Lung (tissue), 12 donors: ENCODE measurements around the gene RASGRP3. TPM values are rescaled to one million over a fixed set of nuclear protein-coding genes. Genes with fewer than 3 reads are reported as not detected.

Experiments
- ATAC-seq: fragments of 200-7000 bp; cut with Tn5 transposase; one replicate; pipeline ENCODE4 v1.9.1; 2020; ENCODE audit warnings: moderate number of reproducible peaks; ENCODE audit not compliant: insufficient read depth, low FRiP score
- DNase-seq, 3 donors: peaks; one replicate each; pipeline ENCODE4 v3.0.0-alpha.2; 2013 to 2017
- H3K27ac ChIP-seq, 2 donors: one replicate each; pipeline ENCODE4 v1.5.1; 2013; ENCODE audit warnings: mild to moderate bottlenecking in 2 of 2, moderate library complexity in 2 of 2, control low read depth in 1 of 2, inconsistent platforms in 1 of 2, low read depth in 1 of 2, low read length in 1 of 2
- H3K27me3 ChIP-seq, 3 donors: one replicate each; pipeline ENCODE4 v1.5.1; 2013; ENCODE audit warnings: low read length in 2 of 3; ENCODE audit not compliant: control insufficient read depth in 3 of 3, insufficient read depth in 3 of 3
- H3K36me3 ChIP-seq, 4 donors: one replicate each; pipeline ENCODE4 v1.5.1; 2013; ENCODE audit warnings: low read length in 4 of 4, mild to moderate bottlenecking in 1 of 4, moderate library complexity in 1 of 4; ENCODE audit not compliant: control insufficient read depth in 4 of 4, insufficient read depth in 4 of 4
- H3K4me1 ChIP-seq, 5 donors: one replicate each; pipeline ENCODE4 v1.5.1; 2013; ENCODE audit warnings: low read length in 5 of 5, mild to moderate bottlenecking in 2 of 5, moderate library complexity in 1 of 5; ENCODE audit not compliant: control insufficient read depth in 5 of 5, insufficient read depth in 5 of 5
- H3K4me3 ChIP-seq: one replicate; pipeline ENCODE4 v1.5.1; 2013; ENCODE audit warnings: mild to moderate bottlenecking, control low read depth, moderate library complexity
- H3K9ac ChIP-seq, 2 donors: one replicate each; pipeline ENCODE4 v1.5.1; 2013; ENCODE audit warnings: low read length in 2 of 2, control low read depth in 1 of 2; ENCODE audit not compliant: insufficient read depth in 1 of 2
- H3K9me3 ChIP-seq, 4 donors: one replicate each; pipeline ENCODE4 v1.5.1; 2013; ENCODE audit warnings: low read length in 3 of 4, mild to moderate bottlenecking in 1 of 4, moderate library complexity in 1 of 4; ENCODE audit not compliant: control insufficient read depth in 4 of 4, insufficient read depth in 3 of 4
- WGBS, 2 donors: extraction: QIAGEN DNeasy Blood & Tissue Kit; methylation state at CpG; one replicate each; pipeline ENCODE4 v1.1.7; 2013; 5-methylcytosine and 5-hydroxymethylcytosine counted together
- polyA plus RNA-seq, 2 donors: library from polyadenylated mRNA; stranded (reverse); fragments of 200-250 nt; gene quantifications; one replicate each; pipeline ENCODE4 v1.2.1, GENCODE V29; 2013
- total RNA-seq, 2 donors: library from RNA; depleted of rRNA in 1 of 2; stranded (reverse); fragments of >200 nt in 1 of 2; gene quantifications; one replicate each; pipeline ENCODE4 v1.2.1, GENCODE V29; 2014 to 2021
- TF ChIP-seq, protein P1 (sequence below): IDR thresholded peaks from 2 replicates; pipeline ENCODE4 v1.5.1; 2012; ENCODE audit warnings: mild to moderate bottlenecking; ENCODE audit errors: control extremely low read depth, extremely low read depth
- donor health status: control.
- donor health status: control.
- donor health status: Bipolar disorder and iron deficiency.
- donor health status: healthy.
- donor health status: DM: yes; HTN: yes; CAD: no.

Gene RASGRP3
- total and polyA plus RNA-seq, 4 donors: 3.6 to 36.6 (median 10.5) TPM

DNA sequence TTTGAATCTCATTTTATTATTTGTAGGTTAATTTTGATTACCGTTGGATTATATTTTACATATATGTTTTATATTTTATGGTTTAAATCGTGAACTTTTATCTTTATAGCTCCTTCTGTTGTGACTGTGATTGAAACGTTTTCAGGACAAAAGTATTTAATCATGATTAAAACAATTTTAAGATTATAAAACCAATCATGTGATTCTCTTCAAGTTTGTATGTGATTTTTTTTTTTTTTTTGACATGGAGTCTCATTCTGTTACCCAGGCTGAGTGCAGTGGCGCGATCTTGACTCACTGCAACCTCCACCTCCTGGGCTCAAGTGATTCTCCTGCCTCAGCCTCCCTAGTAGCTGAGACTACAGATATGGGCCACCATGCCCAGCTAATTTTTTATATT is 7.2 kb upstream of the RASGRP3 start:
- H3K9me3 ChIP-seq: no peaks in the 10 kb centered on the region
- H3K36me3 ChIP-seq: no peaks in the 10 kb centered on the region
- peaks cover 0 to 3% (median 0%) of the 10 kb centered on the region in 5 donors for H3K4me1 ChIP-seq
- no peak overlapping the region for H3K4me3 ChIP-seq
- H3K9ac ChIP-seq: no peak overlapping the region
- DNase-seq (no peak), ATAC-seq (no peak)
- H3K27ac ChIP-seq: no peak overlapping the region
- TF ChIP-seq, protein P1, sequence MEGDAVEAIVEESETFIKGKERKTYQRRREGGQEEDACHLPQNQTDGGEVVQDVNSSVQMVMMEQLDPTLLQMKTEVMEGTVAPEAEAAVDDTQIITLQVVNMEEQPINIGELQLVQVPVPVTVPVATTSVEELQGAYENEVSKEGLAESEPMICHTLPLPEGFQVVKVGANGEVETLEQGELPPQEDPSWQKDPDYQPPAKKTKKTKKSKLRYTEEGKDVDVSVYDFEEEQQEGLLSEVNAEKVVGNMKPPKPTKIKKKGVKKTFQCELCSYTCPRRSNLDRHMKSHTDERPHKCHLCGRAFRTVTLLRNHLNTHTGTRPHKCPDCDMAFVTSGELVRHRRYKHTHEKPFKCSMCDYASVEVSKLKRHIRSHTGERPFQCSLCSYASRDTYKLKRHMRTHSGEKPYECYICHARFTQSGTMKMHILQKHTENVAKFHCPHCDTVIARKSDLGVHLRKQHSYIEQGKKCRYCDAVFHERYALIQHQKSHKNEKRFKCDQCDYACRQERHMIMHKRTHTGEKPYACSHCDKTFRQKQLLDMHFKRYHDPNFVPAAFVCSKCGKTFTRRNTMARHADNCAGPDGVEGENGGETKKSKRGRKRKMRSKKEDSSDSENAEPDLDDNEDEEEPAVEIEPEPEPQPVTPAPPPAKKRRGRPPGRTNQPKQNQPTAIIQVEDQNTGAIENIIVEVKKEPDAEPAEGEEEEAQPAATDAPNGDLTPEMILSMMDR: no peak
- no peaks in the 10 kb centered on the region for H3K27me3 ChIP-seq
- 94 to 95% methylated on average over 5 of the region's 5 CpGs for WGBS, 2 donors

DNA sequence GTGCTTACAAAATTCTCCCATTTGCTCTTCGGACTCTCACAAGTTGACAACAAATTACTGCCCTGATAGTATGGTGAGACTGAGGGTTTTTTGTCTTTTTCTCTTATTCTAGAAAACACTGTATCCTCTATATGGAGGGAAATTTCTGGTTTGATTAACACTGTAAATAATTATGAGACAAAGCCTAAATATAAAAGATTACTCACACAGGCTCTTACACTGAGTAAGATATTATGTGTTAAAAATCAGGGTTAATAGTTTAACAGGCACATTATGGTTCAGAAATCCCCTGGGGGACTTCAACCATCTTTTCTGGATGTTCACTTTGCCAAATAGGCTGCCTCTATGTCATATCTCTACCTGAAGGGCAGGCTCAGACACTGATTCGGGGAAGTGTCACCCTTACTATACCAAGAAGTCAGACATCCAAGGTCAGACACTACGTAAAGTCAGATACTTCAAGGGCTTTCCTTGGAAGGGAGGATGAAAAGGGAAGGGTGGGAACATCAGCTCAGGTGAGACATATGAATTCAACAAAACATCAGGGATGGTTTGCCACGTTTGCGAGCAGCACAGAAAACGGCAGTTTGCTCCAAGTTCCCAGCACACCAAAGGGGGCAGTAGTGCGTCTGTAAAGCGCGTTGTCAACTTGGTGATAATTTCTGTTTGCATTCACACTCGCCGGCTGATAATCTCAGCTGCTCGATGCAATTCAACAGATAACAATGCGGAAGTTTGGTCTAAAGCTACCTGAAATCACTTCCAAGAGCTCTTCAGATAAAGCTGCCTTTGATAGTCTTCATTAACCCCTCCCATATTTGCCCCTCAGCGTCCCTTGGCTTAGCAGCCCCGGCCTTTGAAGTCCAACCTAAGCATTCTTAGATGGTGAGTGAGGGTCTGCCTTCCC is 972 bp upstream of the RASGRP3 start:
- DNase-seq (peak; percentile 82 to 89 (median 86)), ATAC-seq (peak; percentile 84)
- WGBS, 2 donors: 10 to 11% methylated on average over 15 of the region's 15 CpGs
- TF ChIP-seq, protein P1: peak; percentile 76
- Histone ChIP-seq H3K27ac (peak overlapping the region; percentile 96), H3K27me3 (peaks cover 0 to 2% (median 2%) of the 10 kb centered on the region in 3 donors), H3K36me3 (no peaks in the 10 kb centered on the region), H3K9ac (peak overlapping the region; percentile 18 to 80), H3K9me3 (no peaks in the 10 kb centered on the region), H3K4me1 (peaks cover 0 to 18% (median 4%) of the 10 kb centered on the region in 5 donors), H3K4me3 (peak overlapping the region; percentile 52)

DNA sequence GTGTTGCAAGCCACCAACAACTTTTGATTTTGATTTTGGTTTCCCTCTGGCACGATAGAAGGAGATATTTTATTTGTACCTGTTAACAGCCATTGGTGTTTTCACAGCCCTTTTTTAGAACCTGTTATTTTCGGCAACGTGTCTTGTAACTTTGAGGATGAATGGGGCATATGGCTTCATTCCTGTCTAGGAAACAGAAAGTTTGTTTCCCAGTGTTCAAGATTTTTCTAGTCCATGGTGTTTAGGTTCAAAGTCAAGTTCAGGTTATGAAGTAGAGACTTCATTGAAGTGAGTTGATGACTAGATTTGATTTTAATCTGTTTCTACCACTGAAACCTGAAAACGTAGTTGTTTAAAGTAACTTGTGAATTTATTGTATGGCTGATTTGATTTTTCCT is 343 bp downstream of the RASGRP3 start:
- Histone ChIP-seq H3K36me3 (no peaks in the 10 kb centered on the region), H3K27ac (peak overlapping the region; percentile 96), H3K4me3 (peak overlapping the region; percentile 52), H3K27me3 (peaks cover 0 to 2% (median 2%) of the 10 kb centered on the region in 3 donors), H3K9ac (peak overlapping the region in 1 of 2 donors; percentile 58), H3K9me3 (no peaks in the 10 kb centered on the region), H3K4me1 (peaks cover 0 to 18% (median 4%) of the 10 kb centered on the region in 5 donors)
- 2 to 5% methylated on average over 4 of the region's 4 CpGs for WGBS, 2 donors
- DNase-seq (no peak), ATAC-seq (no peak)
- TF ChIP-seq, protein P1: no peak
